ENCODE data around the gene PPP2CA. TPM values are rescaled to one million over a fixed set of nuclear protein-coding genes. Genes with fewer than 3 reads are reported as not detected.
A peak's percentile ranks its signal among the peaks of the same experiment; 100 is the strongest.
"Not testable (repeated sequence)": the region's sequence is repeated elsewhere in the genome, so short reads cannot be mapped to it uniquely, and the experiment has no call there.

Gene PPP2CA
- total RNA-seq, 2 donors from 2014 or later: 101 to 164 TPM

DNA sequence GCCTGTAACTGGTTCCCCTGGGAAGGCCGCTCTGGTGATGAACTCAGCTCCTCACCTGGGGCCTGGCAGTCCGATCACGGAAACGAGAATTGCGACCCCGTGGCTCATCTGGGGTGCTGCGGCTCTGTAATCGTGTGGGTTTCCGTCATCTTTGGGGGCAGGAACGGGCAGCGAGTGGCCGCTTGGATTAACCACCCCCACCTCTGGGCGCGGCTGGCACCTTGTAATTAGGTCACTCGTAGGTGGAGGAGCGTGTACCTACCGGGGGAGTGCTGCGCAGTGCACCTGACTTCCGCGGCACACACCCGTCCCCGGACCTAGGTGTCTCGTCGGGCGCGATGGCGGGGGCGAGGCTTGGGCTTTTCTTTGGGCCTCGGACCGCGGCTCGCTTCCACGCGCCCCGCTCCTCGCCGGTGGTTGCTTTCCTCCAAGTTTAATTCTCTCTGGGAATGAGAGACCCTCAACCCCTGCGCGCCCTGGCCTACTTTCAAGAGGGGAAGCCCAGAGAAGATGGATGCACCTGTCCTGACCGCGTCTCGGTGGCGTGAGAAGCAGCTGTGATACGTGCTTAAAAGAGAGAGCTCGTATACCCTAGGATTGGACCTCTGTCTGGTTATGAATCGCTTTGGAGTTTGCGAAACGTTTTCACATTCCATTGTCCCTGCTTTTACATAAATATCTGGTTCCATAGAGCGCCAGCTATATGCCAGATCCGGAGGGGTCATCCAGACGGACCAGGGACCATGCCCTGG, 744 bp upstream of the PPP2CA start:
- peaks cover 21% of the 10 kb centered on the region for H3K4me1 Mint-ChIP-seq

DNA sequence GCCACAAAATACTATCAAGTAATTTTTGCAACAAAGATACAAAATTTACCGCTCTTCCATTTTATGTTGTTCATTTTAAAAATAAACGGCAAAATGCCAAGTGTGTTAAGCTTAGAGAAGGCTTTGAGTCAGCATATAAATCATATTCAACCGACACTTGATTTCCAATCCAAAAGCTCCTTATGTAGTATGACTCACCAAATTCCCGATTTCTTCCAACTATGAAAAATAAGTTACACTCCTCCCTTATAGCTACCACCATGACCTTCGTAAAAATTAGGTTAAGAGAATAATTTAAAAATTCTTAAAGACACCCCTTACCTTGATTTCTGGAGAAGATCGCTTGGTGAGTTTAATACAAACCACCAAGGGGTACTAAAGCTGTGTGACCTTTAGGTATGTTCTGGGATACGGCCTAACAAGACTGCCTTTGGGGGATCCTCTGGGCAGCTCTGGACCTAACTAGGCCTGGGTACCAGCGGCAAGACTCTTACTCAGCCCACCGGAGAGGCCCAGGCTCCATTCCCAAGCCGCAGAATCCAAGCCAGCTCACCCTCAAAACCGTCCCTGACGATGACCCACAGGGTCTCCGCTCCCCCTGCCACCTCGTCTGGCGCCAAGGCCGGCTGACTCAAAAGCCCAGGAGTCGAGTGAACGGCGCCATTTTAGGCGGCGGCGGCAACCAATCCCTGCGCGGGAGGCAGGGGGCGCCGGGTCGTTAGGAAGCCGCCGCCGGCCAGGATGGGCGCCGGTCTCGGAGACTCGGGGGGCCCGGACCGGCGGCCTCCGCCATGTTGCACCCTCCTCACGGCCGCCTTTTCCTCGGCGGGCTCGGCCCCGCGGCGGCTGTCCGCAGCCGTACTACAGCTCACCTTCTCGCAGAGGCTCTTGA, 739 bp downstream of the PPP2CA start:
- H3K36me3 Mint-ChIP-seq (ENCODE audit: low read depth): peaks cover 64% of the 10 kb centered on the region
- peak overlapping the region; percentile 98 for H3K27ac Mint-ChIP-seq
- H3K9me3 Mint-ChIP-seq: no peaks in the 10 kb centered on the region
- H3K4me1 Mint-ChIP-seq: peaks cover 29% of the 10 kb centered on the region
- ATAC-seq (replicated peaks): peak; percentile 28
- H3K27me3 Mint-ChIP-seq: no peaks in the 10 kb centered on the region
- H3K4me3 Mint-ChIP-seq: peak overlapping the region; percentile 87

More for the DNA sequence above, 744 bp upstream of the PPP2CA start:
- H3K36me3 Mint-ChIP-seq (ENCODE audit: low read depth): peaks cover 49% of the 10 kb centered on the region
- H3K27ac Mint-ChIP-seq: peak overlapping the region; percentile 98
- peak; percentile 64 for ATAC-seq (replicated peaks)
- H3K4me3 Mint-ChIP-seq: peak overlapping the region; percentile 87
- H3K27me3 Mint-ChIP-seq: no peaks in the 10 kb centered on the region
- no peaks in the 10 kb centered on the region for H3K9me3 Mint-ChIP-seq

DNA sequence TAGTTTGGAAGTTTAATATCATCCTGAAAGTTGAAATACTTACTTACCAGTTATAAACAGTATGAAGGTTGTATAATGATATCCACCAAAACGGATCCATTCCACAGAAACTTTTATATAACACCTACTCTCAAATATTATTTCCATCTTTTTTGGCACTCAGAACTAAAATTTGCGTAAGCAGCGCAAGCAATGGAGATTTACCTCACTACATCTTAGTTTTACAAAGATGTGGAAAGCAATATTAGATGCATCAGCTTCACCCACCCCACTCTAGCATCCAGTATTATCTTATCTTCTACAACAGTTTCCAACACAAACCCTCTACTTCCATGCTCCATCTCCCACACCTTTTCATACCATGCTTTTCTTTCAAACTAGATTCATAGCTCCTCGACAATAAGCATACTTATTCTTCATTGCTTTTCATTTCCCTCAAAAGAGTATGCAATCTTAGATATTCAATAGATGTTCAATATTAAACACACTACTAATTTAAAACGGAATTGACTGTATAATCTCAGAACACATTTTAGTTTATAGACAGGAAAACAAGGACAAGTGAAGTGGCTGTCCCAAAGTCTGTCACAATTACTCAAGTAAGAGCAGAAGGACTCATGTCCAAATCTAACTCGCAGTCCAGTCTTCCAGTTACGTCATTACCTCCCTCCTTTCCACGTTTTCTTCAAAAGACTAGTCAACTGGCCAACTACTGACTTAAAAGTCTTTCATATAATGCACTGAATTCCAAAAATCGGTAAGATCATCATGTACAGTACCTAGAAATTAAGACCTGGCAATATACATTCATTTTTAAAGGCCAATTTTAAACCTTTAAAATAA, 2.2 kb downstream of the PPP2CA start:
- Mint-ChIP-seq H3K27ac (peak overlapping the region; percentile 98), H3K36me3 (ENCODE audit: low read depth) (peaks cover 76% of the 10 kb centered on the region), H3K9me3 (no peaks in the 10 kb centered on the region), H3K27me3 (no peaks in the 10 kb centered on the region), H3K4me3 (peak overlapping the region; percentile 87), H3K4me1 (peaks cover 41% of the 10 kb centered on the region)
- ATAC-seq (replicated peaks): no peak

DNA sequence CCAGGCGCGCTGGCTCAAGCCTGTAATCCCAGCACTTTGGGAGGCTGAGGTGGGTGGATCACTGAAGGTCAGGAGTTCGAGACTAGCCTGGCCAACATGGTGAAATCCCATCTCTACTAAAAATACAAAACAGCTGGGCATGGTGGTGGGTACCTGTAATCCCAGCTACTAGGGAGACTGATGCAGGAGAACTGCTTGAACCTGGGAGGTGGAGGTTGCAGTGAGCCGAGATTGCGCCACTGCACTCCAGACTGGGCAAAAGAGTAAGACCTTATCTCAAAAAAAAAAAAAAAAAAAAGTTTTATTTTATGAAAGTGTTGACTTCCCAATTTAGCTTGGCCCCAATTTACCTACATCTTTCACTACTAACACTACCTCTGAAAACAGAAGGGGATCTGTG, 4.2 kb downstream of the PPP2CA start:
- Mint-ChIP-seq H3K36me3 (ENCODE audit: low read depth) (peaks cover 83% of the 10 kb centered on the region), H3K4me3 (peak overlapping the region; percentile 87), H3K4me1 (peaks cover 46% of the 10 kb centered on the region), H3K27ac (peak overlapping the region; percentile 61)
- not testable (repeated sequence) for ATAC-seq (replicated peaks); H3K27me3 Mint-ChIP-seq; H3K9me3 Mint-ChIP-seq

DNA sequence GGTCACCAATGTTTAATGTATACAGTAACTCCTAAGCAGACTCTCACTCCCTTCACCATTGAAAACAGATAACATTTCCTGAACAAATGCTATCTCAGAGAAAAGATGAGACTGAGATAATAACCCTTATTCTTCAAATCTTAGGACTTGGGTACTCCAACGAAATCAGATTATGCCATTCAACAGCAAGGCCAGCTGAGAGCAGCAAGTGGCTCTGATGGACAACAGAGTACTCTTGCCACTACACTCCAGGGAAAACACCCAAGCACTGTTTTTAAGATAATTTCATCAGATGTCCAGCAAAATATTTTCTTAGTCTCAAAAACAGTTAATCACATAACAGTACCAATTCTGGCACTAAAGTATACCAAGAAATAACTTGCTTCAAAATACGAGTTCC, 10.1 kb downstream of the PPP2CA start:
- no peaks in the 10 kb centered on the region for H3K27me3 Mint-ChIP-seq
- ATAC-seq (replicated peaks): no peak
- no peaks in the 10 kb centered on the region for H3K9me3 Mint-ChIP-seq
- H3K4me3 Mint-ChIP-seq: no peak overlapping the region
- H3K27ac Mint-ChIP-seq: no peak overlapping the region
- peaks cover 63% of the 10 kb centered on the region for H3K36me3 Mint-ChIP-seq (ENCODE audit: low read depth)
- H3K4me1 Mint-ChIP-seq: peaks cover 40% of the 10 kb centered on the region

DNA sequence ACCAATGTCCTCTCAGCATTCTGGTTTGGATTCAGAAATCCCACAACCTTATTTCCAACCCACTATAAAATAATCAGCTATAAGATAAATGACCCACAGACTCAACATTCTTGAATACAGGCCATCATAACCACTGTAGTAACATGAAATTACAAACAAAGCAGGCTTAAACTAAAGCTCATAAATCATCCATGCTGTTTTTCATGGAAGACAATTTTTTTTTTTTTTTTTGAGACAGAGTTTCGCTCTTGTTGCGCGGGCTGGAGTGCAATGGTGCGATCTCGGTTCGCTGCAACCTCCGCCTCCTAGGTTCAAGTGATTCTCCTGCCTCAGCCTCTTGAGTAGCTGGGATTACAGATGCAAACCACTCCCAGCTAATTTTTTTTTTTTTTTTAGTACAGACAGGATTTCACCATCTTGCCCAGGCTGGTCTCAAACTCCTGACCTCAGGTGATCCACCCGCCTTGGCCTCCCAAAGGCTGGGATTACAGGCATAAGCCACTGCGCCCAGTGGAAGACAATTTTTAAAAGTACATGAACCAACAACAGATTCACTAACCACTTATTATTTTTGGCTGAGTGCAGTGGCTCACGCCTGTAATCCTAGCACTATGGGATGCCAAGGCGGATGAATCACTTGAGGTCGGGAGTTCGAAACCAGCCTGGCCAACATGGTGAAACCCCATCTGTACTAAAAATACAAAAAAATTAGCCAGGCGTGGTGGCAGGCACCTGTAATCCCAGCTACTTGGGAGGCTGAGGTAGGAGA, 14.4 kb downstream of the PPP2CA start:
- peaks cover 25% of the 10 kb centered on the region for H3K4me1 Mint-ChIP-seq
- ATAC-seq (replicated peaks); H3K9me3 Mint-ChIP-seq; H3K27me3 Mint-ChIP-seq; H3K4me3 Mint-ChIP-seq: not testable (repeated sequence)
- peak overlapping the region; percentile 61 for H3K27ac Mint-ChIP-seq
- H3K36me3 Mint-ChIP-seq (ENCODE audit: low read depth): peaks cover 51% of the 10 kb centered on the region

DNA sequence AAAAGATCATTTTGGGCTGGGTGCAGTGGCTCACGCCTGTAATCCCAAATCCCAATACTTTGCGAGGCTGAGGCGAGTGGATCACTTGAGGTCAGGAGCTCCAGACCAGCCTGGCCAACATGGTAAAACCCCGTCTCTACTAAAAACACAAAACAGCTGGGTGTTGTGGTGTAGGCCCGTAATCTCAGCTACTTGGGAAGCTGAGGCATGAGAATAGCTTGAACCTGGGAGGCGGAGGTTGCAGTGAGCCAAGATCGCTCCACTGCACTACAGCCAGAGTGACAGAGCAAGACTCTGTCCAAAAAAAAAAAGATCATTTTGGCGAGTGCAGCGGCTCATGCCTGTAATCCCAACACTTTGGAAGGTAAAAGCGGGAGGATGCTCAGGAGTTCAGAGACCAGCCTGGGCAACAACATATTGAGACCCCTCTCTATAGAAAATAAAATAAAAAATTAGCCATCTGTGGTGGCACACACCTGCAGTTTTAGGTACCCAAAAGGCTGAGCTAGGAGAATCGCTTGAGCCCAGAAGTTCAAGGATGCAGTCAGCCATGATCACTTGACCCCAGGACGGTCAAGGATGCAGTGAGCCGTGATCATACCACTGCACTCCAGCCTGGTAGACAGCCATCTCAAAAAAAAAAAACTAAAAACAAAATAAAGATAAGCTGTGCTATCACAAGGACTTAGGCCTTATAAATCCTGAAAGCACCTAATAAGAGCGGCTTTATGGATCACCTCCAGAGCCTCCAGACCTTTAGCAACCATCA, 16.2 kb downstream of the PPP2CA start:
- Mint-ChIP-seq H3K4me3 (no peak overlapping the region), H3K27ac (peak overlapping the region; percentile 69), H3K4me1 (peaks cover 30% of the 10 kb centered on the region), H3K36me3 (ENCODE audit: low read depth) (peaks cover 63% of the 10 kb centered on the region), H3K9me3 (no peaks in the 10 kb centered on the region), H3K27me3 (no peaks in the 10 kb centered on the region)
- no peak for ATAC-seq (replicated peaks)

DNA sequence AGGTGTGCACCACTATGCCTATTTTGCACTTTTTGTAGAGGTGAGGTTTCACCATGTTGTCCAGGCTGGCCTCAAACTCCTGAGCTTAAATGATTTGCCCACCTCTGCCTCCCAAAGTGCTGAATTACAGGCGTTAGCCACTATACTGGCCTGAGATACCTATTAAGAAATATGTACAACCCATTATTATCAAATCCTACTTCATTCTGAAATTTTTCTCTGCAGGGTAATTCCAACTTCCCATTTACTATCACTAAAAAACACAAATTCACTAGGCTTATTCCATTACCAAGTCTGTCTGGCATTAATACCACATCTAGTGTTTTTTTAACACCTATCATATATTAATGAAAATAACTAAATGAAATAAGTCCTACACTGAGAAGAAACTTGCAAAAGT, 18.2 kb downstream of the PPP2CA start:
- H3K4me3 Mint-ChIP-seq: no peak overlapping the region
- H3K27ac Mint-ChIP-seq: no peak overlapping the region
- peaks cover 65% of the 10 kb centered on the region for H3K36me3 Mint-ChIP-seq (ENCODE audit: low read depth)
- peaks cover 25% of the 10 kb centered on the region for H3K4me1 Mint-ChIP-seq
- H3K9me3 Mint-ChIP-seq: no peaks in the 10 kb centered on the region
- H3K27me3 Mint-ChIP-seq: no peaks in the 10 kb centered on the region
- ATAC-seq (replicated peaks): no peak

DNA sequence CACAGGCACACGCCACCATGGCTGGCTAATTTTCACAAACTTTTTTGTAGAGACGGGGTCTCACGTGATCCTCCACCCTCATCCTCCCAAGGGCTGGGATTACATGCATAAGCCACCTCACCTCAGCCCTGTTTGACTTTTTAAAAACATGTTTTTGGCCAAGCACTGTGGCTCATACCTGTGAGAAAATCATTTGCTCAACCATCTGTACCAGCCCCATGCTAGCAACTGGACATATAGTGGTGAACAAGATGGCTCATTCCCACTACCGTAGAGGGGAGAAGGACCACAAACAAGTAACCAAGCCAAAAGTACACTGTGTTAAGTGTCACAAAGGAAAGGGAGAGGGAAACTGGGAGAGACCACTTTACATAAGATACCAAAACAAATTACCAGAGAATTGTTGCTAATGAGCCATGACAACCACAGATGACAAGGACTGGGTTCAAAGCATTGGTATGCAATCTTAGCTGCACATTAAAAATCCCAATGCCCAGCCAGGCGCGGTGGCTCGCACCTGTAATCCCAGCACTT, 19.2 kb downstream of the PPP2CA start:
- H3K9me3 Mint-ChIP-seq: no peaks in the 10 kb centered on the region
- peaks cover 68% of the 10 kb centered on the region for H3K36me3 Mint-ChIP-seq (ENCODE audit: low read depth)
- H3K4me3 Mint-ChIP-seq: no peak overlapping the region
- H3K27ac Mint-ChIP-seq: no peak overlapping the region
- H3K4me1 Mint-ChIP-seq: peaks cover 18% of the 10 kb centered on the region
- ATAC-seq (replicated peaks): no peak
- no peaks in the 10 kb centered on the region for H3K27me3 Mint-ChIP-seq

DNA sequence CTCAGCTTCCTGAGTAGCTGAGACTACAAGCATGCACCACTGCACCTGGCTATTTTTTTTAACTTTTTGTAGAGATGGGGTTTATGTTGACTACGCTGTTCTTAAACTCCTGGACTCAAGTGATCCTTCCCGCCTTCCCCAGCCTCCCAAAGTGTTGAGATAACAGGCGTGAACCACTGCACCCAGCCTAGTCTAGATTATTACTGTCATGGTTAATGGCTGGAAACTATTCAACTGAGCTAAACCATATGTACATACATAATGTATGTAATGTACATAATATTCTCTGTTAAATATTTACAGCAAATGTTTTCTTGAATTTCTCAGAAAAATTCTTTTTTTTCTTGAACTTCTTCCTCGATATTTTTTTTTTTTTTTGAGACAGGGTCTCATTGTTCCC, 21.3 kb downstream of the PPP2CA start:
- H3K4me1 Mint-ChIP-seq: peaks cover 14% of the 10 kb centered on the region
- no peaks in the 10 kb centered on the region for H3K27me3 Mint-ChIP-seq
- H3K4me3 Mint-ChIP-seq: no peak overlapping the region
- H3K36me3 Mint-ChIP-seq (ENCODE audit: low read depth): peaks cover 83% of the 10 kb centered on the region
- H3K9me3 Mint-ChIP-seq: no peaks in the 10 kb centered on the region
- no peak for ATAC-seq (replicated peaks)
- H3K27ac Mint-ChIP-seq: no peak overlapping the region

DNA sequence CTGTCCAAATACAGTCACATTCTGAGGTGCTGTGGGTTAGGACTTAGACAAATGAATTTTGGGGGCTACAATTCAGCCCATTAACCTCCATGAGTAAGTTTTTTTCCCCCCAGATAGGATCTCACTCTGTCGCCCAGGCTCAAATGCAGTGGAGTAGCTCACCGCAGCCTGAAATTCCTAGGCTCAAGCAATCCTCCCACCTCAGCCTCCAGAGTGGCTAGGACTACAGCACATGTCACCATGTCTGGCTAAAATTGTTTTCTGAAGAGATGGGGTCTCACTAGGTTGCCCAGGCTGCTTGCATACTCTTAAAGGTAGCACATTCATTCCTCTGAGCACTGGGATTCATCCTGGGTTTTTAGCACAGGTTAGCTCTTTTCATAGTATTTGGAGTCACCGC, 22.2 kb downstream of the PPP2CA start:
- no peak overlapping the region for H3K4me3 Mint-ChIP-seq
- ATAC-seq (replicated peaks): no peak
- H3K36me3 Mint-ChIP-seq (ENCODE audit: low read depth): peaks cover 88% of the 10 kb centered on the region
- no peaks in the 10 kb centered on the region for H3K9me3 Mint-ChIP-seq
- no peaks in the 10 kb centered on the region for H3K27me3 Mint-ChIP-seq
- no peak overlapping the region for H3K27ac Mint-ChIP-seq
- H3K4me1 Mint-ChIP-seq: peaks cover 14% of the 10 kb centered on the region

DNA sequence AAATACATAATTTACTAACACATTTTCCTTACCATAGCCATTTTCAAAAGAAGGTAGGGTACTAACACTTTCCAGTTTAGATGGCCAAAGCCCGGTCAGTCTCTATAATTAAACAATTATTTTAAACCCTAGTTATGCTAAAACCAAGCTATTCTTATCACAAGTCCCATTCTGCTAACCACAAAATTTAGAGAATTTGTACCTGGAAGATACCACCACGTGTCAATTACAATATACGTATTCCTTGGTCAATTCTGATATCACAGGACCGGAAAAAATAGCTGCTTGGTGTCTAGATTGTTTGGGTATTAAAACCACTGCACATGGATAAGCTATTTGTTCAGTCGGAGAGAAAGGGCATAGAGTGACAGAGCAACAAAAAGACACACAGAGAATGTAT, 30.2 kb downstream of the PPP2CA start:
- Mint-ChIP-seq H3K9me3 (no peaks in the 10 kb centered on the region), H3K27me3 (no peaks in the 10 kb centered on the region), H3K4me1 (no peaks in the 10 kb centered on the region), H3K27ac (no peak overlapping the region), H3K4me3 (no peak overlapping the region), H3K36me3 (ENCODE audit: low read depth) (peaks cover 67% of the 10 kb centered on the region)
- no peak for ATAC-seq (replicated peaks)

DNA sequence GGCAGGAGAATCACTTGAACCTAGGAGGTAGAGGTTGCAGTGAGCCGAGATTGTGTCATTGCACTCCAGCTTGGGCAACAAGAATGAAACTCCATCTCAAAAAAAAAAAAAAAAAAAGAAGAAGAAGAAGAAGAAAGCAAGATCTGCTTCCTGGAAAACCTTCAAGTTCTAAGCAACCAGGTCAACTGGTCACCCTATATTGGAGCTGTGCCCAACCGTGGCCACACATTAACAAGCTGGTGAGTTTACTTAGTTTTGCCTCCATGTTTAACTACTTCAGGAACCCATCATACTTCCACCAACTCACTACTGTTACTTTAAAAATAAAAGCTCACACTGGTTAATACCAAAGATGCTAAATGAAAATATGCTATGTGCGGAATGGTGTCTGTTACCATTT, 36.8 kb downstream of the PPP2CA start:
- Mint-ChIP-seq H3K27me3 (no peaks in the 10 kb centered on the region), H3K4me3 (no peak overlapping the region), H3K4me1 (no peaks in the 10 kb centered on the region), H3K9me3 (no peaks in the 10 kb centered on the region), H3K27ac (no peak overlapping the region), H3K36me3 (ENCODE audit: low read depth) (peaks cover under 1% of the 10 kb centered on the region)
- no peak for ATAC-seq (replicated peaks)

Data from activated T-helper 17 cell treated with anti-CD3 and anti-CD28 coated beads, Interleukin-2, amount 50 U/mL, for 72 hours (primary cell).